H1 (cell line): ENCODE results near the gene C2CD4A. TPM values are rescaled to one million over a fixed set of nuclear protein-coding genes. Genes with fewer than 3 reads are reported as not detected.
A peak's percentile ranks its signal among the peaks of the same experiment; 100 is the strongest.

ENCODE experiments used
- CTCF ChIA-PET: fragments of 300-600 bp; sonication (Branson Sonifier 250); formaldehyde crosslinking; loops from one replicate; lab custom pipeline; 2021; ENCODE audit not compliant: partially characterized antibody; lab: Charles Lee
- POLR2A ChIA-PET: fragments of 300-600 bp; sonication (Branson Sonifier 250); formaldehyde crosslinking; loops from one replicate; lab custom pipeline; 2021; ENCODE audit warnings: inconsistent platforms; ENCODE audit not compliant: partially characterized antibody; lab: Charles Lee
- DNase-seq, 2 experiments: peaks; one replicate each; pipeline versions ENCODE4 v3.0.0 to v3.0.0-alpha.2; 2010 to 2022; ENCODE audit warnings: low spot score in 2 of 2, low read depth in 1 of 2, mixed read lengths in 1 of 2
- FAIRE-seq: peaks from 2 replicates; lab custom pipeline; 2011; peaks lifted over from hg19 to GRCh38; lab: Jason Lieb, UNC
- H2AFZ ChIP-seq: 2 replicates; pipeline ENCODE4 v1.8.1; 2012; ENCODE audit warnings: low read length, inconsistent platforms
- H2AK5ac ChIP-seq: 2 replicates; pipeline ENCODE4 v1.6.1; 2013; ENCODE audit warnings: low read depth, low read length
- H2BK120ac ChIP-seq: replicated peaks from 2 replicates; pipeline ENCODE3; 2013; ENCODE audit warnings: low read depth, low read length, inconsistent platforms
- H2BK12ac ChIP-seq: 2 replicates; pipeline ENCODE4 v1.6.1; 2013; ENCODE audit warnings: low read depth, low read length
- H2BK15ac ChIP-seq: 2 replicates; pipeline ENCODE4 v1.6.1; 2013; ENCODE audit warnings: low read length
- H2BK20ac ChIP-seq: 2 replicates; pipeline ENCODE4 v1.6.1; 2013; ENCODE audit warnings: low read length
- H2BK5ac ChIP-seq: 2 replicates; pipeline ENCODE4 v1.6.1; 2013; ENCODE audit warnings: low read depth, low read length
- H3K14ac ChIP-seq: 2 replicates; pipeline ENCODE4 v1.6.1; 2013; ENCODE audit warnings: inconsistent platforms; ENCODE audit not compliant: insufficient read length
- H3K18ac ChIP-seq: 2 replicates; pipeline ENCODE4 v1.6.1; 2013; ENCODE audit warnings: low read length; ENCODE audit errors: extremely low read depth
- H3K23ac ChIP-seq: 2 replicates; pipeline ENCODE4 v1.6.1; 2013; ENCODE audit warnings: inconsistent platforms; ENCODE audit not compliant: insufficient read length
- H3K23me2 ChIP-seq: 2 replicates; pipeline ENCODE4 v1.6.1; 2013; ENCODE audit warnings: low read depth, low read length
- H3K27ac ChIP-seq: 2 replicates; pipeline ENCODE4 v1.6.1; 2011; ENCODE audit warnings: low read depth, low read length, inconsistent platforms
- H3K27me3 ChIP-seq, 4 experiments: replicated peaks in 1 of 4; 1 replicate in 1 of 4; 2 replicates in 3 of 4; pipeline versions ENCODE4 v1.6.1 to v1.8.1; 2011 to 2013; ENCODE audit warnings: low read length in 3 of 4, mild to moderate bottlenecking in 3 of 4, inconsistent platforms in 2 of 4, mixed read lengths in 2 of 4, moderate library complexity in 1 of 4; ENCODE audit not compliant: control insufficient read depth in 3 of 4, insufficient read depth in 3 of 4; ENCODE audit errors: extremely low read depth in 1 of 4
- H3K36me3 ChIP-seq, 4 experiments: 2 replicates each; pipeline versions ENCODE4 v1.6.1 to v1.8.1; 2011 to 2013; ENCODE audit warnings: mild to moderate bottlenecking in 4 of 4, low read length in 3 of 4, moderate library complexity in 2 of 4, control low read depth in 1 of 4, inconsistent platforms in 1 of 4; ENCODE audit not compliant: insufficient read depth in 4 of 4, control insufficient read depth in 2 of 4
- H3K4ac ChIP-seq: replicated peaks from 2 replicates; pipeline ENCODE3; 2013; ENCODE audit warnings: low read length, low read depth, mixed read lengths, inconsistent platforms; ENCODE audit not compliant: insufficient read length
- H3K4me1 ChIP-seq, 4 experiments: replicated peaks in 1 of 4; 1 replicate in 1 of 4; 2 replicates in 3 of 4; pipeline versions ENCODE4 v1.6.1 to v1.8.1; 2011 to 2013; ENCODE audit warnings: low read length in 3 of 4, inconsistent platforms in 2 of 4, mixed read lengths in 1 of 4; ENCODE audit not compliant: insufficient read depth in 4 of 4, control insufficient read depth in 3 of 4
- H3K4me2 ChIP-seq, 2 experiments: 2 replicates each; pipeline versions ENCODE4 v1.6.1 to v1.8.1; 2011 to 2013; ENCODE audit warnings: low read depth in 2 of 2, low read length in 2 of 2, control low read depth in 1 of 2, inconsistent platforms in 1 of 2, mild to moderate bottlenecking in 1 of 2; ENCODE audit not compliant: insufficient read depth in 1 of 2
- H3K4me3 ChIP-seq, 4 experiments: fragments of 200-600, 300-600 bp in 1 of 4; sonication (generic), shearing (Covaris generic), sonication (Bioruptor Twin) in 1 of 4; 2 replicates each; pipeline versions ENCODE4 v1.5.1 to v1.8.1; 2011 to 2016; ENCODE audit warnings: low read length in 4 of 4, low read depth in 3 of 4, control low read depth in 2 of 4, inconsistent platforms in 2 of 4, mild to moderate bottlenecking in 2 of 4, mixed read lengths in 1 of 4, moderate library complexity in 1 of 4; ENCODE audit not compliant: insufficient read depth in 2 of 4; ENCODE audit errors: extremely low read depth in 1 of 4
- H3K56ac ChIP-seq: replicated peaks from 2 replicates; pipeline ENCODE3; 2013; ENCODE audit warnings: low read depth, mild to moderate bottlenecking, mixed read lengths, low read length, inconsistent platforms; ENCODE audit not compliant: insufficient read length
- H3K79me1 ChIP-seq: 2 replicates; pipeline ENCODE4 v1.6.1; 2013; ENCODE audit warnings: low read depth, low read length, control low read depth
- H3K79me2 ChIP-seq, 2 experiments: 2 replicates each; pipeline versions ENCODE4 v1.6.1 to v1.8.1; 2012 to 2013; ENCODE audit warnings: low read length in 2 of 2, mild to moderate bottlenecking in 2 of 2, inconsistent platforms in 1 of 2; ENCODE audit not compliant: insufficient read depth in 2 of 2, control insufficient read depth in 1 of 2
- H3K9ac ChIP-seq, 4 experiments: replicated peaks in 1 of 4; 1 replicate in 1 of 4; 2 replicates in 3 of 4; pipeline versions ENCODE4 v1.6.1 to v1.8.1; 2011 to 2013; ENCODE audit warnings: low read depth in 3 of 4, low read length in 3 of 4, control low read depth in 2 of 4, mild to moderate bottlenecking in 2 of 4, moderate library complexity in 2 of 4, inconsistent platforms in 1 of 4; ENCODE audit errors: extremely low read depth in 1 of 4
- H3K9me3 ChIP-seq, 2 experiments: 2 replicates each; pipeline versions ENCODE4 v1.6.1 to v1.8.1; 2012 to 2013; ENCODE audit warnings: mild to moderate bottlenecking in 2 of 2, moderate library complexity in 2 of 2, control low read depth in 1 of 2, inconsistent platforms in 1 of 2, low read depth in 1 of 2, low read length in 1 of 2, mixed read lengths in 1 of 2; ENCODE audit not compliant: insufficient read depth in 2 of 2
- H4K20me1 ChIP-seq, 2 experiments: replicated peaks in 1 of 2; 2 replicates each; pipeline versions ENCODE3 to v1.8.1; 2011 to 2013; ENCODE audit warnings: inconsistent platforms in 2 of 2, low read length in 2 of 2, mild to moderate bottlenecking in 1 of 2; ENCODE audit not compliant: insufficient read depth in 2 of 2, control insufficient read depth in 1 of 2
- H4K5ac ChIP-seq: 2 replicates; pipeline ENCODE4 v1.6.1; 2013; ENCODE audit warnings: low read length, low read depth, mixed read lengths, inconsistent platforms; ENCODE audit not compliant: insufficient read length
- H4K8ac ChIP-seq: 2 replicates; pipeline ENCODE4 v1.8.0; 2013; ENCODE audit warnings: mild to moderate bottlenecking, moderate library complexity, low read length, inconsistent platforms; ENCODE audit not compliant: insufficient read depth; ENCODE audit errors: extremely low read depth
- H4K91ac ChIP-seq: replicated peaks from 2 replicates; pipeline ENCODE3; 2013; ENCODE audit warnings: low read length, mixed read lengths, inconsistent platforms; ENCODE audit not compliant: insufficient read length
- E2F6 ChIP-seq: IDR thresholded peaks from 2 replicates; pipeline ENCODE4 v1.6.1; 2012; ENCODE audit warnings: inconsistent platforms
- POLR2A ChIP-seq, 2 experiments: IDR thresholded peaks; 1 replicate in 1 of 2; 2 replicates in 1 of 2; pipeline ENCODE4 v1.6.1; 2011; ENCODE audit warnings: low read depth in 2 of 2, low read length in 2 of 2, mild to moderate bottlenecking in 2 of 2; ENCODE audit errors: control extremely low read depth in 1 of 2
- WGBS, 2 experiments: shearing (Covaris generic) in 1 of 2; methylation state at CpG; one replicate each; pipeline versions ENCODE4 v1.1.6 to v1.1.7; 2013 to 2015; ENCODE audit warnings: low lambda C conversion rate in 2 of 2, mixed read lengths in 2 of 2, inconsistent platforms in 1 of 2, low coverage in 1 of 2, missing lambda C conversion rate in 1 of 2; ENCODE audit not compliant: insufficient replicate concordance in 2 of 2, insufficient coverage in 1 of 2, insufficient read length in 1 of 2; ENCODE audit errors: extremely low coverage in 1 of 2, missing lambda C conversion rate in 1 of 2; 5-methylcytosine and 5-hydroxymethylcytosine counted together
- polyA plus RNA-seq, 7 experiments: library from polyadenylated mRNA; depleted of rRNA in 3 of 7; stranded (reverse) in 5 of 7; unstranded in 2 of 7; fragments of >200 nt in 5 of 7; fragments of 200-250 nt in 2 of 7; gene quantifications; 1 replicate in 5 of 7; 2 replicates in 1 of 7; 4 replicates in 1 of 7; pipeline versions ENCODE4 v1.2.1 to v1.2.3, GENCODE V29; 2011 to 2013; ENCODE audit warnings: missing spikeins in 2 of 7, mixed read lengths in 2 of 7
- total RNA-seq: library from RNA; stranded (reverse); fragmentation: NEBNext Ultra II Directional; extraction: Animal tissue kit (Norgen Biotek cat#: 25700); gene quantifications from 2 replicates; pipeline ENCODE4 v1.2.1, GENCODE V29; 2021

Gene C2CD4A
- total and polyA plus RNA-seq, 2 of the 8 experiments (the other 6 are each of a cell fraction or from before 2014, with no cell fraction given) = not detected

DNA sequence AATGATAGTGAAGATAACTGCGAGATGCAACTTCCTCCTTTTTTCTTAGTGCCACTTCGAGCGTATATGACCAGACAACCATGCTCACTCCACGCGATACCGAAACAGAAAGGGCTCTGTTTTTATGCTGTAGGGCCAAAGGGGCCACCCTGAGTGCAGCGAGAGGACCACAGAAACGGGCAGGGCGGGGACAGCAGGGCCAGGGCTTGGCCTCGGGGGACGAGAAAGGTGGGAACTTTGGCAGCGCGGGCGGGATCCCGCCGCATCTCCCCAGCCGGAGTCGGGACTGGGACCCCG lies 7.0 kb upstream of the C2CD4A start:
- no peak overlapping the region for H4K5ac ChIP-seq
- 0 out of 2 replicates have a peak overlapping the region, but pooled peaks have one; percentile 26 for H4K8ac ChIP-seq
- no peaks in the 10 kb centered on the region for H3K79me1 ChIP-seq
- H3K14ac ChIP-seq = no peak overlapping the region
- H3K79me2 ChIP-seq = peaks cover 0 to 5% of the 10 kb centered on the region in 2 experiments; a peak in 1 of 4 replicates
- peak overlapping the region; percentile 83 for H2AFZ ChIP-seq
- H2BK5ac ChIP-seq = no peak overlapping the region
- H3K23ac ChIP-seq = no peak overlapping the region
- CTCF ChIA-PET = interaction anchor here (0.7 to 1.8 kb wide), 5 partner anchors 14 to 264 kb away, joined by 3 to 7 read pairs (median 3); no protein-coding TSS in a partner anchor
- no peak overlapping the region for H2BK20ac ChIP-seq
- peak overlapping the region in 3 of 4 experiments; percentile 27 to 67 (median 35); a peak in 4 of 7 replicates for H3K9ac ChIP-seq
- H3K9me3 ChIP-seq = no peaks in the 10 kb centered on the region
- no peak overlapping the region for H3K56ac ChIP-seq
- H3K4me3 ChIP-seq = peak overlapping the region; percentile 49 to 84 (median 72)
- TF ChIP-seq E2F6 = peak; percentile 86
- TF ChIP-seq POLR2A (IDR thresholded peaks at IDR 0.05; ENCODE audit: control extremely low read depth in 1 of 2, low read depth in 2 of 2, low read length in 2 of 2) = no peak
- H3K4me2 ChIP-seq = peak overlapping the region; percentile 78 to 83
- H4K20me1 ChIP-seq = no peaks in the 10 kb centered on the region
- no peak overlapping the region for H4K91ac ChIP-seq
- H2BK12ac ChIP-seq = no peak overlapping the region
- no peaks in the 10 kb centered on the region for H3K36me3 ChIP-seq
- no peak overlapping the region for H3K27ac ChIP-seq
- POLR2A ChIA-PET = no interaction called here
- H3K18ac ChIP-seq = no peak overlapping the region
- peaks cover 0 to 6% (median under 1%) of the 10 kb centered on the region in 4 experiments; a peak in 1 of 7 replicates for H3K4me1 ChIP-seq
- H3K23me2 ChIP-seq = peaks cover 7% of the 10 kb centered on the region
- peaks cover 0 to 8% (median 7%) of the 10 kb centered on the region in 4 experiments; a peak in 5 of 7 replicates for H3K27me3 ChIP-seq
- H2BK15ac ChIP-seq = no peak overlapping the region
- no peak overlapping the region for H2AK5ac ChIP-seq
- no peak overlapping the region for H3K4ac ChIP-seq
- DNase-seq (no peak), FAIRE-seq (no peak)
- WGBS, 2 experiments = 3% methylated on average over 19 of the region's 19 CpGs; no CpG with 5 or more reads in 1 of the 2 experiments
- H2BK120ac ChIP-seq = no peak overlapping the region
